IMR-90 (cell line): ENCODE results near the gene PRKCB. TPM values are rescaled to one million over a fixed set of nuclear protein-coding genes. Genes with fewer than 3 reads are reported as not detected.

Experiments used
- ATAC-seq: fragments of 200-7000 bp; cut with Tn5 transposase; 2 replicates; pipeline ENCODE4 v1.9.1; 2020; ENCODE audit warnings: low read depth, mild to moderate bottlenecking, moderate library complexity
- BruUV-seq: library from RNA; stranded (reverse); fragments of 400-500 nt; replicated peaks from 2 replicates; lab custom pipeline; 2021; lab: Mats Ljungman, UMichigan
- CTCF ChIA-PET: fragments of 300-600 bp; formaldehyde crosslinking; extraction: SDS; loops from one replicate; lab custom pipeline; 2021; ENCODE audit warnings: antibody characterized with exemption; lab: Yijun Ruan, JAX
- POLR2A ChIA-PET: fragments of 300-600 bp; sonication (Branson Sonifier 250); formaldehyde crosslinking; loops from one replicate; lab custom pipeline; 2022; ENCODE audit warnings: antibody characterized with exemption; ENCODE audit not compliant: unreplicated experiment; lab: Charles Lee
- DNase-seq: peaks from one replicate; pipeline ENCODE4 v3.0.0; 2013
- H2AFZ ChIP-seq: replicated peaks from 2 replicates; pipeline ENCODE3; 2013; ENCODE audit warnings: low read length, mild to moderate bottlenecking; ENCODE audit not compliant: poor library complexity
- H2AK5ac ChIP-seq: 2 replicates; pipeline ENCODE4 v1.6.1; 2013; ENCODE audit warnings: low read depth, low read length, inconsistent platforms
- H2AK9ac ChIP-seq: replicated peaks from 2 replicates; pipeline ENCODE3; 2013; ENCODE audit warnings: mild to moderate bottlenecking, low read depth, low read length, moderate library complexity; ENCODE audit not compliant: poor library complexity
- H2BK120ac ChIP-seq: 2 replicates; pipeline ENCODE4 v1.6.1; 2013; ENCODE audit warnings: low read depth, low read length, inconsistent platforms
- H2BK15ac ChIP-seq: 3 replicates; pipeline ENCODE4 v1.6.1; 2013; ENCODE audit warnings: low read depth, low read length, inconsistent platforms
- H2BK20ac ChIP-seq: 2 replicates; pipeline ENCODE4 v1.6.1; 2013; ENCODE audit warnings: low read depth, mild to moderate bottlenecking, inconsistent platforms, low read length, moderate library complexity
- H2BK5ac ChIP-seq: 2 replicates; pipeline ENCODE4 v1.6.1; 2013; ENCODE audit warnings: mild to moderate bottlenecking, low read depth, low read length, inconsistent platforms; ENCODE audit not compliant: poor library complexity, severe bottlenecking
- H3K14ac ChIP-seq: replicated peaks from 2 replicates; pipeline ENCODE4 v1.6.1; 2013; ENCODE audit warnings: low read depth, low read length, inconsistent platforms
- H3K18ac ChIP-seq: 2 replicates; pipeline ENCODE4 v1.6.1; 2013; ENCODE audit warnings: low read depth, low read length, control low read depth
- H3K23ac ChIP-seq: 2 replicates; pipeline ENCODE4 v1.6.1; 2013; ENCODE audit warnings: low read depth, low read length, inconsistent platforms
- H3K27ac ChIP-seq: 2 replicates; pipeline ENCODE4 v1.5.1; 2013; ENCODE audit warnings: mild to moderate bottlenecking, control low read depth, low read length; ENCODE audit not compliant: insufficient read depth
- H3K27me3 ChIP-seq: 2 replicates; pipeline ENCODE4 v1.6.1; 2013; ENCODE audit warnings: low read length; ENCODE audit not compliant: control insufficient read depth, insufficient read depth
- H3K36me3 ChIP-seq: 2 replicates; pipeline ENCODE4 v1.6.1; 2013; ENCODE audit warnings: low read length, mixed read lengths; ENCODE audit not compliant: control insufficient read depth, insufficient read depth
- H3K4ac ChIP-seq: 2 replicates; pipeline ENCODE4 v1.6.1; 2013; ENCODE audit warnings: low read depth, low read length, inconsistent platforms
- H3K4me1 ChIP-seq: 2 replicates; pipeline ENCODE4 v1.6.1; 2013; ENCODE audit warnings: low read length, mixed read lengths; ENCODE audit not compliant: control insufficient read depth, insufficient read depth
- H3K4me2 ChIP-seq: 2 replicates; pipeline ENCODE4 v1.6.1; 2013; ENCODE audit warnings: low read depth, mild to moderate bottlenecking, control low read depth, low read length, moderate library complexity
- H3K4me3 ChIP-seq: 2 replicates; pipeline ENCODE4 v1.5.1; 2013; ENCODE audit warnings: low read depth, mild to moderate bottlenecking, control low read depth, low read length, moderate library complexity; ENCODE audit not compliant: insufficient read depth
- H3K56ac ChIP-seq: 2 replicates; pipeline ENCODE4 v1.6.1; 2013; ENCODE audit warnings: low read length, inconsistent platforms; ENCODE audit not compliant: insufficient read depth; ENCODE audit errors: extremely low read depth
- H3K79me1 ChIP-seq, 2 experiments: 2 replicates each; pipeline ENCODE4 v1.6.1; 2013; ENCODE audit warnings: low read length in 2 of 2, inconsistent platforms in 1 of 2, low read depth in 1 of 2
- H3K9ac ChIP-seq: 2 replicates; pipeline ENCODE4 v1.6.1; 2013; ENCODE audit warnings: low read depth, low read length, control low read depth
- H3K9me1 ChIP-seq: 2 replicates; pipeline ENCODE4 v1.6.1; 2013; ENCODE audit warnings: low read length, inconsistent platforms; ENCODE audit not compliant: insufficient read depth
- H3K9me3 ChIP-seq: 2 replicates; pipeline ENCODE4 v1.6.1; 2013; ENCODE audit warnings: low read length; ENCODE audit not compliant: control insufficient read depth, insufficient read depth
- H4K20me1 ChIP-seq: 2 replicates; pipeline ENCODE4 v1.6.1; 2013; ENCODE audit warnings: low read length, inconsistent platforms; ENCODE audit not compliant: insufficient read depth
- H4K5ac ChIP-seq: 2 replicates; pipeline ENCODE4 v1.6.1; 2013; ENCODE audit warnings: mild to moderate bottlenecking, low read depth, low read length, control low read depth
- H4K8ac ChIP-seq, 2 experiments: 2 replicates each; pipeline ENCODE4 v1.6.1; 2013; ENCODE audit warnings: low read depth in 2 of 2, low read length in 2 of 2, control low read depth in 1 of 2, inconsistent platforms in 1 of 2
- H4K91ac ChIP-seq: 2 replicates; pipeline ENCODE4 v1.6.1; 2013; ENCODE audit warnings: low read depth, low read length, inconsistent platforms; ENCODE audit not compliant: insufficient read depth
- CHD1 ChIP-seq: IDR thresholded peaks from 2 replicates; pipeline ENCODE4 v1.6.1; 2012; ENCODE audit warnings: low read depth, low read length, improper control_type of control experiment
- POLR2A ChIP-seq: IDR thresholded peaks from 2 replicates; pipeline ENCODE4 v1.6.1; 2012; ENCODE audit warnings: mild to moderate bottlenecking, low read depth, low read length
- RAD21 ChIP-seq: IDR thresholded peaks from 2 replicates; pipeline ENCODE4 v1.6.1; 2012; ENCODE audit warnings: low read length, improper control_type of control experiment
- RCOR1 ChIP-seq: IDR thresholded peaks from 2 replicates; pipeline ENCODE4 v1.6.1; 2012; ENCODE audit warnings: mild to moderate bottlenecking, low read length, improper control_type of control experiment; ENCODE audit not compliant: insufficient replicate concordance
- RFX5 ChIP-seq: IDR thresholded peaks from 2 replicates; pipeline ENCODE4 v1.8.0; 2012; ENCODE audit warnings: low read depth, mild to moderate bottlenecking, low read length, moderate library complexity
- WGBS, 2 experiments: methylation state at CpG; one replicate each; pipeline versions ENCODE4 v1.1.5 to v1.1.7; 2013; ENCODE audit warnings: missing lambda C conversion rate in 2 of 2; ENCODE audit not compliant: insufficient read length in 1 of 2; ENCODE audit errors: extremely low coverage in 2 of 2; 5-methylcytosine and 5-hydroxymethylcytosine counted together
- dilution Hi-C: fragments of 300-500 bp; cut with HindIII; formaldehyde crosslinking; loops from one replicate; pipeline ENCODE4 v1.14.3; 2018; ENCODE audit warnings: low sequenced_read_pairs; ENCODE audit not compliant: unreplicated experiment
- in situ Hi-C: fragments of 300-500 bp; cut with MboI; formaldehyde crosslinking; loops from 3 replicates; pipeline ENCODE4 v1.14.3; 2019; ENCODE audit warnings: low sequenced_read_pairs, inconsistent platforms, mixed read lengths
- intact Hi-C: fragments of 100-400 bp; cut with micrococcal nuclease; formaldehyde crosslinking; loops from 2 replicates; pipeline ENCODE4 v1.10.0; 2022
- polyA plus RNA-seq, 3 experiments: library from polyadenylated mRNA; depleted of rRNA; stranded (reverse); fragments of >200 nt; gene quantifications; 2 replicates each; pipeline ENCODE4 v1.2.3, GENCODE V29; 2012; ENCODE audit warnings: low replicate concordance in 1 of 3
- total RNA-seq: library from RNA; depleted of rRNA; stranded (reverse); fragments of >200 nt; gene quantifications from 2 replicates; pipeline ENCODE4 v1.2.3, GENCODE V29; 2012
- TF ChIP-seq, protein P1 (sequence below): conservative IDR thresholded peaks from 2 replicates; pipeline ENCODE4 v1.5.1; 2012; ENCODE audit warnings: mild to moderate bottlenecking, low read depth, low read length, improper control_type of control experiment
- TF ChIP-seq, protein P2 (sequence below): fragments of 150-350 bp; IDR thresholded peaks from 2 replicates; pipeline ENCODE4 v1.6.1; 2017; ENCODE audit warnings: mild to moderate bottlenecking, antibody characterized with exemption, low read length, low read depth
- TF ChIP-seq, protein P3 (sequence below): fragments of 150-350 bp; IDR thresholded peaks from 2 replicates; pipeline ENCODE4 v1.6.1; 2016; ENCODE audit warnings: low read depth, mild to moderate bottlenecking, low read length, moderate library complexity, borderline replicate concordance

The PRKCB gene
- total and polyA plus RNA-seq, 2 of the 4 experiments (the other 2 are of a cell fraction): under 0.01 TPM; not detected in 1

DNA sequence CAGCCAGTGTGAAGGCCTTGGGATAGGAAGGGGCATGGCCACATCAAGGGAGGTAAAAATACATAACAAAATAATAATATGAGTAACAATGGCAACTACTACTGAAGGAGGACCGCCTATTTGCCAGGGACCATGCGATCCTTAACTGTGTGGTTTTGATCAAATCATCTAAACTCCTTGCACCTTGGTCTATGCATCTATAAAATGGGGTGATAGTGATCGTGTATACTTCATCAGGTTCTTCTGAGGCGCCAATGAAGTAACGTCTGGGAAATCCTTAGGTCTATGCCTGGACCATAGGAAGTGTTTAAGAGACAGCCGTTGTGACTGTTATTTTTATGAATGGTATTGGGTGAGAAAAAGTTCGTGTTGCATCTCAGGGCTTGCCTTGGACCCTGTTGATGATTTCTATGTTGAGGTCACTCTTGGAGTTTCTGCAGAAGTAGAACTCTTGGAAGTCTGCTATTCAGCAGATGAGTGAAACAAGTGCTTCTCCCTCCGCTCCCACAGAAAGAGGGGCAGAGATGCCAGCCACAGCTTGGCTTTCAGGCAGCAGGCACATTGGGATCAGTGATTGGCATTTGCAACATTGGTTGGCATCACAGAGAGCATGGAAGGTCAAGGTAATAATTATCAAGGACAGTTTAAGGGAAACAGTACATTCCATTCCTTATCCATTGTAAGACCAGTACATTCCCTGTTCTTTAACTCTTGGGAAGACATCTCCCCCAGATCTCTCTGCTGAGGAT, 63.1 kb downstream of the PRKCB start:
- Histone ChIP-seq H3K56ac (no peak overlapping the region), H3K27me3 (no peaks in the 10 kb centered on the region), H2BK20ac (no peak overlapping the region), H3K9me3 (no peaks in the 10 kb centered on the region), H2BK15ac (no peak overlapping the region), H3K9me1 (no peaks in the 10 kb centered on the region), H2AK9ac (no peak overlapping the region), H3K79me1 (no peaks in the 10 kb centered on the region), H3K23ac (no peak overlapping the region), H3K4me2 (no peak overlapping the region), H3K36me3 (no peaks in the 10 kb centered on the region), H2BK120ac (no peak overlapping the region), H2AFZ (no peak overlapping the region), H2AK5ac (no peak overlapping the region), H4K8ac (no peak overlapping the region), H3K14ac (no peak overlapping the region), H3K4me1 (no peaks in the 10 kb centered on the region), H3K9ac (no peak overlapping the region), H4K5ac (no peak overlapping the region), H4K20me1 (no peaks in the 10 kb centered on the region), H3K4me3 (no peak overlapping the region), H3K27ac (no peak overlapping the region), H2BK5ac (no peak overlapping the region), H4K91ac (no peak overlapping the region), H3K18ac (no peak overlapping the region), H3K4ac (no peak overlapping the region)
- ChIA-PET CTCF (no interaction called here), POLR2A (no interaction called here)
- dilution Hi-C loops: no loop called here
- in situ Hi-C loops: no loop called here
- TF ChIP-seq POLR2A: no peak
- TF ChIP-seq, protein P1, sequence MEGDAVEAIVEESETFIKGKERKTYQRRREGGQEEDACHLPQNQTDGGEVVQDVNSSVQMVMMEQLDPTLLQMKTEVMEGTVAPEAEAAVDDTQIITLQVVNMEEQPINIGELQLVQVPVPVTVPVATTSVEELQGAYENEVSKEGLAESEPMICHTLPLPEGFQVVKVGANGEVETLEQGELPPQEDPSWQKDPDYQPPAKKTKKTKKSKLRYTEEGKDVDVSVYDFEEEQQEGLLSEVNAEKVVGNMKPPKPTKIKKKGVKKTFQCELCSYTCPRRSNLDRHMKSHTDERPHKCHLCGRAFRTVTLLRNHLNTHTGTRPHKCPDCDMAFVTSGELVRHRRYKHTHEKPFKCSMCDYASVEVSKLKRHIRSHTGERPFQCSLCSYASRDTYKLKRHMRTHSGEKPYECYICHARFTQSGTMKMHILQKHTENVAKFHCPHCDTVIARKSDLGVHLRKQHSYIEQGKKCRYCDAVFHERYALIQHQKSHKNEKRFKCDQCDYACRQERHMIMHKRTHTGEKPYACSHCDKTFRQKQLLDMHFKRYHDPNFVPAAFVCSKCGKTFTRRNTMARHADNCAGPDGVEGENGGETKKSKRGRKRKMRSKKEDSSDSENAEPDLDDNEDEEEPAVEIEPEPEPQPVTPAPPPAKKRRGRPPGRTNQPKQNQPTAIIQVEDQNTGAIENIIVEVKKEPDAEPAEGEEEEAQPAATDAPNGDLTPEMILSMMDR: no peak
- TF ChIP-seq RFX5: no peak
- TF ChIP-seq, protein P2, sequence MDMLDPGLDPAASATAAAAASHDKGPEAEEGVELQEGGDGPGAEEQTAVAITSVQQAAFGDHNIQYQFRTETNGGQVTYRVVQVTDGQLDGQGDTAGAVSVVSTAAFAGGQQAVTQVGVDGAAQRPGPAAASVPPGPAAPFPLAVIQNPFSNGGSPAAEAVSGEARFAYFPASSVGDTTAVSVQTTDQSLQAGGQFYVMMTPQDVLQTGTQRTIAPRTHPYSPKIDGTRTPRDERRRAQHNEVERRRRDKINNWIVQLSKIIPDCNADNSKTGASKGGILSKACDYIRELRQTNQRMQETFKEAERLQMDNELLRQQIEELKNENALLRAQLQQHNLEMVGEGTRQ: no peak
- TF ChIP-seq RCOR1: no peak
- TF ChIP-seq CHD1: no peak
- TF ChIP-seq, protein P3, sequence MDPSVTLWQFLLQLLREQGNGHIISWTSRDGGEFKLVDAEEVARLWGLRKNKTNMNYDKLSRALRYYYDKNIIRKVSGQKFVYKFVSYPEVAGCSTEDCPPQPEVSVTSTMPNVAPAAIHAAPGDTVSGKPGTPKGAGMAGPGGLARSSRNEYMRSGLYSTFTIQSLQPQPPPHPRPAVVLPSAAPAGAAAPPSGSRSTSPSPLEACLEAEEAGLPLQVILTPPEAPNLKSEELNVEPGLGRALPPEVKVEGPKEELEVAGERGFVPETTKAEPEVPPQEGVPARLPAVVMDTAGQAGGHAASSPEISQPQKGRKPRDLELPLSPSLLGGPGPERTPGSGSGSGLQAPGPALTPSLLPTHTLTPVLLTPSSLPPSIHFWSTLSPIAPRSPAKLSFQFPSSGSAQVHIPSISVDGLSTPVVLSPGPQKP: no peak
- no peak for TF ChIP-seq RAD21
- intact Hi-C loops: no loop called here
- no peak for ATAC-seq
- no TSS peak for BruUV-seq
- no CpG with 5 or more reads among the region's 8 CpGs for WGBS, 2 experiments
- DNase-seq: no peak
